Fibroblast of villous mesenchyme (primary cell): ENCODE data around the gene UBE2L3. TPM values are rescaled to one million over a fixed set of nuclear protein-coding genes. Genes with fewer than 3 reads are reported as not detected.
"Not testable (repeated sequence)": the region's sequence is repeated elsewhere in the genome, so short reads cannot be mapped to it uniquely, and the experiment has no call there.

Source experiments
- DNase-seq: peaks from one replicate; pipeline ENCODE4 v3.0.0-alpha.2; 2010; ENCODE audit warnings: low read depth
- H3K4me3 ChIP-seq: 2 replicates; pipeline ENCODE4 v1.5.1; 2011; ENCODE audit warnings: low read depth, mild to moderate bottlenecking, low read length
- CTCF ChIP-seq: IDR thresholded peaks from 2 replicates; pipeline ENCODE4 v1.5.1; 2012; ENCODE audit warnings: low read depth, mild to moderate bottlenecking, low read length; ENCODE audit not compliant: insufficient read depth
- total RNA-seq: library from RNA; depleted of rRNA; stranded (reverse); fragments of >200 nt; gene quantifications from 2 replicates; pipeline ENCODE4 v1.2.3, GENCODE V29; 2012

Gene UBE2L3
- total RNA-seq, 1 donor = 56.1 TPM

GRCh38 chr22:21594865-21595452 is 27.4 kb downstream of the UBE2L3 start:
- DNase-seq = peak; percentile 41
- no peak for TF ChIP-seq CTCF
- H3K4me3 ChIP-seq = no peak overlapping the region

- DNase-seq, H3K4me3 ChIP-seq: not testable (repeated sequence)
Measured at GRCh38 chr22:21596356-21597135, 29.0 kb downstream of the UBE2L3 start.

- no peak for DNase-seq
- H3K4me3 ChIP-seq = no peak overlapping the region
- no peak for TF ChIP-seq CTCF
Measured at GRCh38 chr22:21598302-21598701, 30.8 kb downstream of the UBE2L3 start.

GRCh38 chr22:21599053-21599893 is 31.8 kb downstream of the UBE2L3 start:
- DNase-seq = no peak
- no peak overlapping the region for H3K4me3 ChIP-seq
- TF ChIP-seq CTCF = no peak

- DNase-seq = no peak
- no peak overlapping the region for H3K4me3 ChIP-seq
- no peak for TF ChIP-seq CTCF
Measured at GRCh38 chr22:21602579-21602978, 35.1 kb downstream of the UBE2L3 start.

GRCh38 chr22:21603973-21604372 is 36.5 kb downstream of the UBE2L3 start:
- DNase-seq = no peak
- no peak for TF ChIP-seq CTCF
- H3K4me3 ChIP-seq = no peak overlapping the region
